Embryonic facial prominence (tissue), 1 donor: Measurements from ENCODE around the gene CXCL8.
"Not testable (repeated sequence)": the region's sequence is repeated elsewhere in the genome, so short reads cannot be mapped to it uniquely, and the experiment has no call there.

ENCODE experiments used
- DNase-seq: peaks from one replicate; pipeline ENCODE4 v3.0.0-alpha.2; 2016; ENCODE audit errors: extremely low spot score

The CXCL8 gene

GRCh38 chr4:73740353-73740778, at the start of gene CXCL8:
Gene CXCL8 (plus strand): TSS chr4:73740569. CDS start chr4:73740659, 90 bp downstream.
- DNase-seq = no peak

- DNase-seq = not testable (repeated sequence)
Observed at GRCh38 chr4:73691201-73691600, 49.2 kb upstream of the CXCL8 start.

DNA sequence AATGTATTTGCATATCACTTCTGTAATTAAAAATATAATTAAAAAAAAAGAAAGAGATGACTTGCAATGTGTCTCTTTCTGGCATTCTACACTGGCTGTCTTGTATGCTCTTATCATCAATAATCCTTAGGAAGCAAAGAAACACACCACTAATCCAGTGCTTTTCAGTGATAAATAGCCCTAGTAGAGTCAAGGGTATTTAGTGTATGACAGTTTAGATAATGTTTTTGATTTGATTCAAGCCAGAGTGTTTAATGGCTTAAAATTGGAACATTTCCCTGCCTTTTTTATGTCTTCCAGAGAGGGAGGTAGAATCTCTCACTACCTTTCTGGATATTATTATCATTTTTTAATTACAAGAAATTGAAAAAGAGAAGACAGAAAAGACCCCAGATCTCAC, 48.6 kb upstream of the CXCL8 start:
- DNase-seq = no peak

DNA sequence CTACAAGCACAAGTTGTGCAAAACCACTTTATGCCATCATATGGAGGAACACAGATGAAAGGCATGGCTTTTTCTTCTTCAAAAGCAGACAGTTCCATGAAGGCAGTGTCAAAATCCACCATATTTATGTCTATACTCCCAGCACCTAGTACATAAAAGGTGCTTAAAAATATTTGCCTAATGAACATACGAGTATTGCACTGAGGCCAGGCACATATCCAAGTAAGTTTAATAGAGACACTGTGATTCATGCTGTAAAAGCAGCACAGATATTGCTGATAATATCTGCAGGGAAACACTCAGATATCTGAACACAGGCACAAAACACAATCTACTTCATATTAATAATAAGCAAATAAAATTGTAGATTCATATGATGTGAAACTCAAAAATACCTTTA, 48.1 kb upstream of the CXCL8 start:
- no peak for DNase-seq

GRCh38 chr4:73692701-73693100, 47.7 kb upstream of the CXCL8 start:
- no peak for DNase-seq

DNA sequence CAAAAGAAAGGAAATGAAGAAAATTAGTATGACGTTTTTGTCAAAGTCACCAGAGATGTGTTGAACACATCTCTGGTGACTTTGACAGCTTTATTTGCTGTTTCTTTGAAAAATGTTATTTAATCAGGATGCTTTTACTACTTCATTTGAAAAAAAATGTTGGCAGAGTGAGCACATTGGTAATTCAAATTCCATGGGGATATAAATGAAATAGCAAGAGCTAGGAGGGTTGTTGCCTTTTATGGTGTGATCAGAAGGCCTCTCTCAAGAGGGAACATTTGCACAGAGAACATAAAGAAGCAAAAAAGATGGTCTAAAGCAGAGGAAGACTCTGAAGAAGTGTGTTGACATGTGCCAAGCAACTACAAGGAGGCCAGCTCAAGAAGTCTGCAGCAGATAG, 46.6 kb upstream of the CXCL8 start:
- DNase-seq = no peak

DNA sequence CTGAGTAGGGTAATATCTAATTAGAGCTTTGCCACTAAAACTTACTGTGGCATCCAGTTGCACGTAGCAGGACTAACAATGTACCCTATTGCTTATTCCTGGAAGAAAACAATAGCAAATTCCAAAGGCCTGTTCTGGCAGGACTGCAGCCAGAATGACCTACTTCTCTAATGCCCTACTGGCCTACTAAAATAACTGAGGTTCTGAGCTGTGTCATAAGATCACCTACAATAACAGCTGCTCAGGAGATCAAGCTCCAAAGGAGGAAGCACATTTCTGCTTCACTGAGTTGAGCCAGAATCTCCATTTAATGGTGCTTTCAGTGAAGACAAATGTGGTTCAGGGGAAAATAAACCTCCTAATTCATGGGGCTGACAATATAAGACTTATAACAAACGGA, 42.2 kb upstream of the CXCL8 start:
- DNase-seq = no peak

GRCh38 chr4:73701116-73701515, 39.3 kb upstream of the CXCL8 start:
- DNase-seq = no peak

DNA sequence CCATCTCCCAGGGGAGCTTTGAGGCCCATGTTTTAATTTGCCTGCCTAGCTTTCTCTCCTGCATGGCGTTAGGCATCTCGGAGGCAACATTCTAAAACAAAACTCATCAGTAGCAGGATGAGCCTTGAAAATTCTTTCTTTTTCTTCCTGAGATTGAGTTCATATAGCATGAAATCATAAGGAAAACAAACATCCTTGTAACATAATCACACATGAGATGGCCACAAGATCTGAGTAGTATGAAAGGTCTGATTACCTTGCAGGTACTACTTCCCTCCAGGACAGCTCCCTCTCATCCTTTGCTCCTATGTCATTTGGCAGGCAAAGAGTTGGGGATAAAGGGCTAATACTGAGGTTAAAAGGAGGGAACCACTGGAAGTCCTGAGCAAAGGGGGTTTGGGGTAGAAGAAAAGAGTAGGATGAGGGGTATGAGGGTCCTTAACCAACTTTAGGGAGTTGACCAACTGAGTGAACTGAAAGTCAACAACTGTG, 37.5 kb upstream of the CXCL8 start:
- no peak for DNase-seq

GRCh38 chr4:73703320-73703719, 37.0 kb upstream of the CXCL8 start:
- DNase-seq = no peak

GRCh38 chr4:73704314-73705055, 35.9 kb upstream of the CXCL8 start:
- DNase-seq = no peak

GRCh38 chr4:73705056-73705432, 35.3 kb upstream of the CXCL8 start:
- DNase-seq = no peak

- no peak for DNase-seq
Observed at GRCh38 chr4:73705721-73706120, 34.6 kb upstream of the CXCL8 start.

DNA sequence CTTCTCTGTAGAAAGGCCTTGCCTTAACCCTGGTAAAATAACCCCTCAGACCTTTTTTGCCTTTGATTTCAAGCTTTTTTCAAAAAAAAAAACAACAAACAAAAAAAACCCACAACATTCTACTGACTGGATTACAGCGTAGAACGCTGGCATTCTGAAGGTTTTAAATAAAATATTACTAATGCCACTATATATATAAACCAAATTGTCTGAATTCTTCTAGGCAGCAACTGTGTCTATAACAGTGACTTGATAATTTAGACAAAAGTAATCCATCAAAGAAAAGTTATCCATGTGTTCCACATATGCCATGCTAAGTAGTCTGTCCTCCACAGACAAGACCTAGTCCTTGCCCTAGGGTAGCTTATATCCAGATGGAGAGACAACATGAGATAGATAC, 33.6 kb upstream of the CXCL8 start:
- no peak for DNase-seq

DNA sequence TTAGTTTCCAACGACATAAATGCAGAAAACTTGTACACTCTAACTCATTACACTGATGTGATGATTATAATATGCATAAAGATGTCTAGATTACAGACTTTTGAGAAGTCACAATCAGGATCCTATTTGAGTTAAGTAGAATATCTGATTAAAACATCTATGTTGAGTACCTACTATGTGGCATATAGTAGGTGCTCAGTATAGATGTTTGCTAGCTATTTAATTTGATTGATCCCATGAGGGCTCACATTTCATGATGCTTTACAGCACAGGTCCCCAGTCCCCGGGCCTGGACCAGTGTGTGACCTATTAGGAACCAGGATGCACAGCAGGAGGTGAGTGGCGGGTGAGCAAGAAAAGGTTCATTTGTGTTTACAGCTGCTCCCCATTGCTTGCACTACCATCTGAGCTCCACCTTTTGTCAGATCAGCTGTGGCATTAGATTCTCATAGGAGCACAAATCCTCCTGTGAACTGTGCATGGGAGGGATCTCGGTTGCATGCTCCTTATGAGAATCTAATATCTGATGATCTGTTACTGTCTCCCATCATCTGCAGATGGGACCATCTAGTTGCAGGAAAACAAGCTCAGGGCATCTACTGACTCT, 33.0 kb upstream of the CXCL8 start:
- no peak for DNase-seq

DNA sequence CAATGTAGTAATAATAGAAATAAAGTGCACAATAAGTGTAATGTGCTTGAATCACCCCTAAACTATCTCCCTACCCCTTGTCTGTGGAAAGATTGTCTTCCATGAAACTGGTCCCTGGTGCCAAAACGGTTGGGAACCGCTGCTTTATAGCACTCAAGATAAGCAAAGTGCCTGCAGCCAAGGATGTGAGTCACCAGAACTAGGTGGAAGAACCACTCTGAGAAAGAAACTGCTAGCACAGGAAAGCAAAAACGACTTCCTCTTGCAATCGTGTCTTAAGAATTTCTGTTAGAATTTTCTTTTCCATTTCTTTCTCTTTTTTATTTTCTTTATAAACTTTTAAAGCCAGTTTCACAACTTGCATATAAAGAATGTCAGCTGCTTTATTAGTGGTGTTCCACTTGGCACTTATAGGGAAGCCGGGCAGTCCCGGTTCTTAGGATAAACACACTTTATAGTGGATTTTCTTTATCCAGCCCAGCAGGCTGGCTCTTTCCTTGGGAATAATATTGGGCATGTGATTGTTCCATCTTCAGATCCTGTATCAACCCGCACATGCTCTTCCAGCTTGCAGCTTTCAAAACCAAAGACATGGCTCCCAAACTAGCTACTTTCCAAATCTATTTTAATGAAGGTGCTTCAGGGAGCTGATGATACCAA, 32.3 kb upstream of the CXCL8 start:
- DNase-seq = no peak

GRCh38 chr4:73709451-73710033, 30.8 kb upstream of the CXCL8 start:
- DNase-seq = no peak

- no peak for DNase-seq
Observed at GRCh38 chr4:73710094-73710493, 30.3 kb upstream of the CXCL8 start.

GRCh38 chr4:73711989-73712388, 28.4 kb upstream of the CXCL8 start:
- DNase-seq = no peak

DNA sequence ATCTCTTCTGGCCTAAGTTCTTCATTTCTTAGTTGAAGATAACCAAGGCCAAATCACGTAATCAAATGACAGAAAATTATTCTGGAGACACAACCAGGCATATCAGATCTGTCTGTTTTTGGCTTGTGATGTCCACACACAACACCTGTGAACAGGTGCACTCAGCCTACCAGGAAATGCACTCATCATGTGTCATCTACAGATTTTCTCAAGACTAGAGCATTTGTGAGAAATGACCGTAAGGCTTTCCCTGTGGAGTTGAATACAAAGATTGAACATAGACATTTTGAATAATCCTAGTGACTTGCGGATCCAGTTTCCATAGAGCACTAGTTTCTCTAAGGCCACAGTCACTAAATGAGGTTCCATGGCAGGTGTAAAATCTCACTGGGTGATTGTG, 26.7 kb upstream of the CXCL8 start:
- DNase-seq = no peak

DNA sequence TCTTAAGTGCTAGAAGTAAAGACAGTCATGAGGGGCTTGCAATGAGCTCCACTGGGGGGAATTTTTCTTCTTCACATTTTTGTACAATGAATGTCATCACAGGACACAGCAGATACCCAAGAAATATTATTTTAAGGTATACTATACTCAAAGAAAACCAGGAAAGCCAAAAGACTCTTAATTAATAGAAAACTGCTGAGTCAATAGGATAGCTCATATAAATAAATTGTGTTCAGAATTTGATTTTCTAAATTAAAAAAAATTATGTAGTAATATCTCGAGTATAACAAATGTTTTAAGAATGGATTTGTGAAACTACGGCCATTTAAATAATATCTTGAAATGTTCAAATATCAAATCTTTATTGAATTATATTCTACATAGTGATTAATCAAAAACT, 25.7 kb upstream of the CXCL8 start:
- DNase-seq = no peak

DNA sequence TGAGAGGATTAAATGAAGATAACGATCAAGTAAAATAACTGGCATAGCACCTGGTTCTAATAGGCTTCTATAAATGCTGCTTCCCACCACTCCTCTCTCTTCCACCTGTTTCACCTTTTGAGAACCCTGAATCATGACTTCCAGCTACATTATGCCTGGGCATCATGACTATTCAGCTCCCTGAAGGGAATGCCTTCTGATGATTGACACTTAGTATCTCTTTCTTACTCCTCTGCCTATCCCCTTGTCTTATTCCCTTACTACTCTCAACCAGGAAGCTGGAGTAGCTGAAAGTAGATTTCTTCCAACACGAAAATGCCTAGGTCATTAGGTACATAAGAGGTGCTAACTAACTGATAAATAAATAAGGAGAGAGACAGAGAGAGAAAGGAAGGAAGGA, 24.7 kb upstream of the CXCL8 start:
- DNase-seq = no peak
